Measurements from ENCODE around the gene AATK.

- TF ChIP-seq CTCF (conservative IDR thresholded peaks at IDR 0.05; ENCODE audit: low read depth, low read length) (peak; percentile 62), EZH2 (IDR thresholded peaks at IDR 0.05; ENCODE audit: low read length, unreplicated experiment) (no peak)
Measured at GRCh38 chr17:81200695-81201580, 34.9 kb upstream of the AATK start.
